CD4-positive, alpha-beta T cell treated with Interleukin-17A for 4 hours (primary cell): ENCODE results near the gene MAP3K20.
"Not testable (repeated sequence)": the region's sequence is repeated elsewhere in the genome, so short reads cannot be mapped to it uniquely, and the experiment has no call there.

Source experiments
- DNase-seq: peaks from one replicate; pipeline ENCODE4 v3.0.0-alpha.2; 2020; ENCODE audit warnings: mixed read lengths

The MAP3K20 gene

GRCh38 chr2:173087793-173088496 is 12.3 kb downstream of the MAP3K20 start:
- no peak for DNase-seq

GRCh38 chr2:173090276-173090877 is 14.7 kb downstream of the MAP3K20 start:
- no peak for DNase-seq

GRCh38 chr2:173090973-173091660 is 15.5 kb downstream of the MAP3K20 start:
- no peak for DNase-seq

- DNase-seq = no peak
Observed at GRCh38 chr2:173091910-173092309, 16.3 kb downstream of the MAP3K20 start.

- DNase-seq = no peak
Observed at GRCh38 chr2:173092844-173093402, 17.3 kb downstream of the MAP3K20 start.

GRCh38 chr2:173093617-173094016 is 18.0 kb downstream of the MAP3K20 start:
- DNase-seq = not testable (repeated sequence)

- no peak for DNase-seq
Observed at GRCh38 chr2:173094731-173095130, 19.1 kb downstream of the MAP3K20 start.

GRCh38 chr2:173095356-173095755 is 19.7 kb downstream of the MAP3K20 start:
- DNase-seq = no peak

- DNase-seq = no peak
Observed at GRCh38 chr2:173099271-173099670, 23.6 kb downstream of the MAP3K20 start.

- DNase-seq = no peak
Observed at GRCh38 chr2:173099804-173100203, 24.2 kb downstream of the MAP3K20 start.

- no peak for DNase-seq
Observed at GRCh38 chr2:173101687-173102086, 26.0 kb downstream of the MAP3K20 start.

- no peak for DNase-seq
Observed at GRCh38 chr2:173104156-173104555, 28.5 kb downstream of the MAP3K20 start.

- DNase-seq = no peak
Observed at GRCh38 chr2:173106959-173107628, 31.4 kb downstream of the MAP3K20 start.

GRCh38 chr2:173107629-173108022 is 32.0 kb downstream of the MAP3K20 start:
- no peak for DNase-seq

- DNase-seq = no peak
Observed at GRCh38 chr2:173109253-173110188, 33.9 kb downstream of the MAP3K20 start.

- no peak for DNase-seq
Observed at GRCh38 chr2:173117678-173118077, 42.0 kb downstream of the MAP3K20 start.

GRCh38 chr2:173118395-173118794 is 42.7 kb downstream of the MAP3K20 start:
- DNase-seq = no peak

- no peak for DNase-seq
Observed at GRCh38 chr2:173119069-173119807, 43.6 kb downstream of the MAP3K20 start.

- no peak for DNase-seq
Observed at GRCh38 chr2:173119944-173120343, 44.3 kb downstream of the MAP3K20 start.

GRCh38 chr2:173122936-173123335 is 47.3 kb downstream of the MAP3K20 start:
- DNase-seq = no peak

GRCh38 chr2:173124441-173124840 is 48.8 kb downstream of the MAP3K20 start:
- DNase-seq = no peak
